Measurements from ENCODE around the gene LZTR1.
"Not testable (repeated sequence)": the region's sequence is repeated elsewhere in the genome, so short reads cannot be mapped to it uniquely, and the experiment has no call there.

Gene LZTR1

GRCh38 chr22:20981787-20982562, at the start of gene LZTR1:
TSS of gene LZTR1 (plus strand) at chr22:20982297. CDS start at chr22:20982372, 75 bp downstream.
- peak; percentile 72 to 77 for DNase-seq

GRCh38 chr22:20933910-20934309, 48.2 kb upstream of the LZTR1 start:
- no peak for DNase-seq

- DNase-seq: not testable (repeated sequence)
Measured at GRCh38 chr22:20935049-20935448, 47.0 kb upstream of the LZTR1 start.

DNA sequence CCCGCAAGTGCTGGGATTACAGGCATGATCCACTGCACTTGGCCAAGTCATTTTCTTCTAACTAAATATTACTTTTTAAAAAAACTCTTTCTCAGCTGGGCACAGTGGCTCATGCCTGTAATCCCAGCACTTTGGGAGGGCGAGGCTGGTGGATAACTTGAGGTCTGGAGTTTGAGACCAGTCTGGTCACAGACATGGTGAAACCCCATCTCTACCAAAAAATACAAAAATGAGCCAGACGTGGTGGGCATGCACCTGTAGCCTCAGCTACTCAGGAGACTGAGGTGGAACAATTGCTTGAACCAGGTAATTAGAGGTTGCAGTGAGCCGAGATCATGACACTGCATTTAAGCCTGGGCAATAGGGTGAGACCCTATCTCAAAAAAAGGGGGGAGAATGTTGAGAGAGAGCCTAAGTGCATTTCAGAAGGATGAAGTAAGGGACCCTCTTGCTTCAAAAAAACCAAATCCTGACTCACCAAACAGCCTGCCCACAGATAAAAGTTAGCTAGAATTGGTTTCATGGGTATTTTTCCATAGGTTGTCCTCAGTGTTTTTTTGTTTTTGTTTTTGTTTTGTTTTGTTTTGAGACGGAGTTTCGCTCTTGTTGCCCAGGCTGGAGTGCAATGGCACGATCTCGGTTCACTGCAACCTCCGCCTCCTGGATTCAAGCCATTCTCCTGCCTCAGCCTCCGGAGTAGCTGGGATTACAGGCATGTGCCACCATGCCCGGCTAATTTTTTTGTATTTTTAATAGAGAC, 46.1 kb upstream of the LZTR1 start:
- DNase-seq: not testable (repeated sequence)

DNA sequence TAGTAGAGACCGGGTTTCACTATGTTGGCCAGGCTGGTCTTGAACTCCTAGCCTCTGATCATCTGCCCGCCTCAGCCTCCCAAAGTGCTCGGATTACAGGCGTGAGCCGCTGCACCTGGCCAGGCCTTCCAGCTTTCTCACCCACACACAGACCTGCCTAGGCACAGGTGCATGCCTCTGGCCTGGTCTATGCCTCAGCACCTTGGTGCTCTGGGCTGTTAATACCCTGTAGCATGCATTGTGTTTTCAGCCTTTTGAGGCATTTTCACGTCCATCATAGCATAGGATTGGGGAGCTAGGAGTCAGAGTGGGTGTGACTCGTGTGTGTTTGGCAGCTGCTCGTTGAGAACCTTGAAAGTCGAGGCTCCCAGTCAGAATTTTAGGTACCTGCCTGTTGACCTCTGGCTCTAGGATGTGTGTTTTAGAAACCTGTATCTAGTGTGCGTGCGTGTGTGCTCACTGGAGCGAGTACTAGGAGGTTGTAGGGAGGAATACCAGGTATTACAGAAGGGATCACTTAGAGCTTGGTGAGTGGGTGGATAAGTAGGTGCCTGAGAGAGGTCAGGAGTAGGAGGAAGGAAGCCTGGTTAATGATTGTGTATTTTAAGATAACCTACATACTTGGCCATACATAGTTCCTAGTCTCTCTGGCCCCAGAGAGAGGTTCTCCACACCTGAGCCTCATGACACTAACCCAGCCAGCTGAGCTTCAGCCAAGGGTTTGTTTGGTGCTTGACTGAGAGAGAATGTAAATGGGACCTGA, 44.9 kb upstream of the LZTR1 start:
- DNase-seq: no peak

GRCh38 chr22:20937794-20938671, 44.1 kb upstream of the LZTR1 start:
- no peak for DNase-seq

DNA sequence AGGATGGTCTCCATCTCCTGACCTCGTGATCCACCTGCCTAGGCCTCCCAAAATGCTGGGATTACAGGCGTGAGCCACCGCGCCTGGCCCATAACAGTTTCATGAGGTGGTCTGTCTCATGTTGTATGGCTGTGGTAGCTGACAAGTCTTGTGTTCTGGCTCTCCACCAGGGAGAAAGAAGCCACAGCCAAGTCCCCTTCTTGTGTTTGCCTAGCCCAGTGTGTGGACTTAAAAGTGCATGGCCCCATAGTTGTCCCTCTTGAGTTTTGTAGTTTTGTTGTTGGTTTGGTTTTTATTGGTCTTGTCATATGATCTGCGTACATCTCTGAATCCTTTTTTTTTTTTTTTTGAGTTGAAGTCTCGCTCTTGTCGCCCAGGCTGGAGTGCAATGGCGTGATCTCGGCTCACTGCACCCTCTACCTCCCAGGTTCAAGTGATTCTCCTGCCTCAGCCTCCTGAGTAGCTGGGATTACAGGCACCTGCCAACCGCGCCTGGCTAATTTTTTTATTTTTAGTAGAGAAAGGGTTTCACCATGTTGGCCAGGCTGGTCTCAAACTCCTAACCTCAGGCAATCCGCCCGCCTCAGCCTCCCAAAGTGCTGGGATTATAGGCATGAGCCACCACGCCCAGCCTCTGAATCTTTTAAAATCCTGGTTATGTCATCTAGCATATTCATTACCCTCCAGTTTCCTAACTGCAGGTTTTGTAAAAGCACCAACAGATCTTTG, 42.5 kb upstream of the LZTR1 start:
- not testable (repeated sequence) for DNase-seq

DNA sequence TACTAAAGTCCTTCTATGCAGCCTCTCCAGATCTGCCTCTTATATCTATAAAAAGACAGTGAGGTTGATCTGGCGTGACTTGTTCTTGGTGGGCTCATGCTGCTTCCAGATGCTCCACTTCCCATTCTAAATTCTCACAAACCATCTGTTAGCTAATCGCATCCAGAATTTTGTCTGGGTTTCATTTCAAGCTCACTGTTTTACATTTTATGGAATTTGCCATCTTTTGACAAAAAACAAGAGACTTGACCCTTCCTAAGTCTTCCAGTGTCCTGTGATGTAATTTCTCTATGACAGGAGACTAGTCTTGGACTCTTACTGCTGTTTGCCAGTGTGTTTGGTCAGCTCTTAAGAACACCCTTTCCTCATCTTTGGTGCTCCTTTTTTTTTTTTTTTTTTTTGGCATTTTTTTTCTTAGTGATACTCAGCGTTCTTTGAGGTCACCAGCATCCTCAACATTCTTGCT, 41.9 kb upstream of the LZTR1 start:
- DNase-seq: no peak

DNA sequence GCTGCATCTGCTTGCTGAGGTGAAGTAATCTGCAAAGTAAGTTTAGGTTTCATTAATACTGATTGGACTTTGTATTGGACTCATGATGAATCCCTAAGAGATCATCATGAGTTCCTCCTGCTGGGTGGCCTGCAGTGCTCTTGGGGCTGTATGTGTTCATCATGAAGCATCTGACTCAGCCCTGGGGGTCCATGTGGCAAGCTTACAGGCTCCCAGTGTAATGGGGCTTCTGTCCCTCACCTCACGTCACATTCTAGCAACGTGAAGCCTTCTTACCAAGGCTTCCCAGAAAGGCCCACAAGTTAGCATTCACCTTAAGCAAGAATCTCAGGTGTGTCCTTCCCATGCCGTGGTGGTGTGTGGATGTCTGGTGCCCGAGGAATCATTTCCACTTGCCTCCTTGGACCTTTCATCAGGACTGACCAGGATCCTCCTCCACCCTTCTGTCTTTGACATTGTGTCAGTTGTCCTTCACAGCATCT, 41.2 kb upstream of the LZTR1 start:
- DNase-seq: no peak

DNA sequence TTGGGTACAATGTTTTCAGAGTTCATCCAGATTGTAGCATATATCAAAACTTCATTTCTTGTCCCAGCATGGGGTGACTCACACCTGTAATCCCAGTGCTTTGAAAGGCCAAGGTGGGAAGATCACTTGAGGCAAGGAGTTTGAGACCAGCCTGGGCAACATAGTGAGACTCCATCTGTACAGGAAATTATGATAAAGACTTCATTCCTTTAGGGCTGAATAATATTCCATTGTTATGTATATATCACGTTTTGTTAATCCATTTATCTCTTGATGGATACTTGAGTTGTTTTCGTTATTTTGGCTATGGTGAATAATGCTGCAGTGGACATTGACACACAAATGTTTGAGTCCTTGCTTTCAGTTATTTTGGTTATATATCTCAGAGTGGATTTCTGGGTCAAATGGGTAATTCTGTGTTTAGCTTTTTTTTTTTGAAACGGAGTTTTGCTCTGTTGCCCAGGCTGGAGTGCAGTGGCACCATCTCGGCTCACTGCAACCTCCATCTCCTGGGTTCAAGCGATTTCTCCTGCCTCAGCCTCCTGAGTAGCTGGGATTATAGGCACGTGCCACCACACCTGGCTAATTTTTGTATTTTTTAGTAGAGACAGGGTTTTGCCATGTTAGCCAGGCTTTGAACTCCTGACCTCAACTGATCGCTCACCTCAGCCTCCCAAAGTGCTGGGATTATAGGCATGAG, 39.7 kb upstream of the LZTR1 start:
- not testable (repeated sequence) for DNase-seq

DNA sequence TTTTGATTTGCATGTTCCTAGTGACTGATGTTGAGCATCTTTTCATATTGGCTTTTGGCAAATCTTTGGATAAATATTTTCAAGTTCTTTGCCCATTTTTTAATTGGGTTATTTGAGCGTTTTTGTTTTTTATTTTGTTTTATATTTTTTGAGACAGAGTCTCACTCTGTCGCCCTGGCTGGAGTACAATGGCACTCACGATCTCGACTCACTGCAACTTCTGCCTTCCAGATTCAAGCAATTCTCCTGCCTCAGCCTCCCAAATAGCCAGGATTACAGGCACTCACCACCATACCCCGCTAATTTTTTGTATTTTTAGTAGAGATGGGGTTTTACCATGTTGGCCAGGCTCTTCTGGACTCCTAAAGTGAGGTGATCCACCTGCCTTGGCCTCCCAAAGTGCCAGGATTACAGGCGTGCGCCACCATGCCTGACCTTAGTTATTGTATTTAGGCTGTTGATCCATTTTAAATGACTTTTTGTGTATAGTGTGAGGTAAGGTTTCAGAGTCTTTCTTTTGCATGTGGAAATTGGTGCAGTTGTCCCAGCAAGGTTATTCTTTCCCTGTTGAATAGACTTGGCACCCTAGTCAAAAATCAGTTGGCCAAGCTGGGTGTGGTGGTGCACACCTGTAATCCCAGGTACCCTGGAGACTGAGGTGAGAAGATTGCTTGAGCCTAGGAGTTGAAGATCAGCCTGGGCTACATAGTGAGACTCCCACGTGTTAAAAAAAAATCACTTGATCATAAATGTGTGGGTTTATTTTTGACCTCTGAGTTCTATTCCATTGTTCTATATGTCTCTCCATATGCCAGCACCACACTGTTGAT, 38.8 kb upstream of the LZTR1 start:
- DNase-seq: no peak

DNA sequence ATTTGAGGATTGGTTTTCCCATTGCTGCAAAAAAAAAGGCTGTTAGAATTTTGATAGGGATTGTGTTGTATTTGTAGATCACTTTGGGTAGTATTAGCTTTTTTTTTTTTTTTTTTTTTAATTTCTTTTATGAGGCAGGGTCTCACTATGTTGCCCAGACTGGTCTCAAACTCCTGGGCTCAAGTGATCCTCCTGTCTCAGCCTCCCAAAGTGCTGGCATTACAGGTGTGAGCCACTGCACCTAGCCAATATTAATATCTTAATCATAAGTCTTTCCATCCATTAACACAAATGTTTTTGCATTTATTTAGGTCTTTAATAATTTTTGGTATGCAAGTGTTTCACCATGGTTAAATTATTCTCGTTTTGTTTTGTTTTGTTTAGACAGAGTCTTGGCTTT, 38.1 kb upstream of the LZTR1 start:
- DNase-seq: no peak

- no peak for DNase-seq
Measured at GRCh38 chr22:20945578-20945934, 36.5 kb upstream of the LZTR1 start.

GRCh38 chr22:20946080-20946986, 35.8 kb upstream of the LZTR1 start:
- DNase-seq: no peak

- no peak for DNase-seq
Measured at GRCh38 chr22:20946991-20947390, 35.1 kb upstream of the LZTR1 start.

DNA sequence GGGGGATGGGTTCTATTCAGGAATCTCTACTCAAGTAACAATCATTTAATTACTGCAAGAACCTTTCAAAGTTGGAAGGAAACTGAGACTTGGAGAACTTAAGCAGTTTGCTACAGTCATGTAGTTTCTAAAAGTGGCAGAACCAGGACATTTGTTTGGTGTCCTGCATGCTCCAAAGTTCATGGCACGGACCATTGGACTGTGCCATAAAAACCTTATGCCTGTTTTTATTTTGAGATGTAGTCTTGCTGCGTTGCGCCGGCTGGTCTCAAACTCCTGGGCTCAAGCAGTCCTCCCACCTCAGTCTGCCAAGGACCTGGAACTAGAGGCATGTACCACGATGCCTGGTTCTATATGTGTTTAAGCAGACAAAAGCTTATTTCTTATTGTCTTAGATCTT, 33.6 kb upstream of the LZTR1 start:
- DNase-seq: no peak

DNA sequence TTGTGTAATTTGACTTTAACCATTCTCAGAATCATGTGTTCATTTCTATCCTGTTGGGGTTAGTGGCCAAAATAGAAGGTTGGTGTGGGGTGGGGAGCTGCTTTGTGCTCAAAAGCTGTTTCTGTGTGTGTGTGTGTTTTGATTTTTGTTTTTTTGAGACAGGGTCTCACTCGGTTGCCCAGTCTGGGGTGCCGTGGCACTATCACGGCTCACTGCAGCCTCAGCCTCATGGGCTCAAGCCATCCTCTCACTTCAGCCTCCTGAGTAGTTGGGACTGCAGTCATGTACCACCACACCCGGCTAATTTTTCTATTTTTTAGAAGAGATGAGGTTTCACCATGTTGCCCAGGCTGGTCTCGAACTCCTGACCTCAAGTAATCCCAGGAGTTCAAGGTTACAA, 33.1 kb upstream of the LZTR1 start:
- no peak for DNase-seq

- no peak for DNase-seq
Measured at GRCh38 chr22:20949698-20950183, 32.4 kb upstream of the LZTR1 start.

Data from activated CD4-positive, alpha-beta T cell treated with anti-CD3 and anti-CD28 coated beads, Interleukin-2, amount 50 U/mL, for 48 hours (primary cell).